HepG2 (cell line): ENCODE data around the gene AGAP1. TPM values are rescaled to one million over a fixed set of nuclear protein-coding genes. Genes with fewer than 3 reads are reported as not detected.

Source experiments
- ATM ChIP-seq: fragments of 450-650 bp; IDR thresholded peaks from 2 replicates; pipeline ENCODE4 v1.7.1; 2017; ENCODE audit warnings: mild to moderate bottlenecking, borderline replicate concordance
- CBFB ChIP-seq: sonication (generic); formaldehyde crosslinking; IDR thresholded peaks from 2 replicates; pipeline ENCODE4 v1.4.0; 2020; ENCODE audit warnings: missing genetic modification reagents
- CEBPZ ChIP-seq: IDR thresholded peaks from 2 replicates; pipeline ENCODE4 v1.6.1; 2012; ENCODE audit warnings: low read length, improper control_type of control experiment
- FIP1L1 ChIP-seq: fragments of 200-400 bp; formaldehyde crosslinking; IDR thresholded peaks from 2 replicates; pipeline ENCODE4 v1.6.1; 2018; ENCODE audit warnings: low read depth, mild to moderate bottlenecking, low read length, moderate library complexity, borderline replicate concordance; ENCODE audit not compliant: insufficient read depth
- HDAC1 ChIP-seq: sonication (generic); formaldehyde crosslinking; IDR thresholded peaks from 2 replicates; pipeline ENCODE4 v1.5.1; 2020; ENCODE audit warnings: mild to moderate bottlenecking, missing genetic modification reagents
- HIC2 ChIP-seq: sonication (generic); formaldehyde crosslinking; IDR thresholded peaks from 2 replicates; pipeline ENCODE4 v1.9.0; 2022; ENCODE audit warnings: low read depth, missing genetic modification reagents
- NFKB2 ChIP-seq: sonication (generic); formaldehyde crosslinking; IDR thresholded peaks from 2 replicates; pipeline ENCODE4 v1.4.0; 2020; ENCODE audit warnings: missing genetic modification reagents, borderline replicate concordance
- NR2F1 ChIP-seq, 2 experiments: fragments of 450-650 bp in 1 of 2; formaldehyde crosslinking in 1 of 2; IDR thresholded peaks; 2 replicates each; pipeline versions ENCODE4 v1.5.0 to v1.6.1; 2016 to 2020; ENCODE audit warnings: mild to moderate bottlenecking in 1 of 2, missing compliant biosample characterization in 1 of 2, missing genetic modification reagents in 1 of 2, moderate library complexity in 1 of 2
- ONECUT2 ChIP-seq: sonication (generic); formaldehyde crosslinking; IDR thresholded peaks from 2 replicates; pipeline ENCODE4 v1.4.0; 2020; ENCODE audit warnings: missing genetic modification reagents
- PHF20 ChIP-seq: sonication (generic); formaldehyde crosslinking; IDR thresholded peaks from 2 replicates; pipeline ENCODE4 v1.5.0; 2020; ENCODE audit warnings: mild to moderate bottlenecking, missing genetic modification reagents
- SRSF1 ChIP-seq: fragments of 200-400 bp; formaldehyde crosslinking; optimal IDR thresholded peaks from 2 replicates; pipeline ENCODE3; 2017; ENCODE audit warnings: mild to moderate bottlenecking, low read depth, low read length, moderate library complexity
- TMF1 ChIP-seq: sonication (generic); formaldehyde crosslinking; IDR thresholded peaks from 2 replicates; pipeline ENCODE4 v1.8.1; 2022; ENCODE audit warnings: low read depth, missing genetic modification reagents
- TSC22D2 ChIP-seq: sonication (generic); formaldehyde crosslinking; IDR thresholded peaks from 2 replicates; pipeline ENCODE4 v1.5.1; 2020; ENCODE audit warnings: missing genetic modification reagents, mild to moderate bottlenecking, borderline replicate concordance
- U2AF1 ChIP-seq: fragments of 200-400 bp; formaldehyde crosslinking; optimal IDR thresholded peaks from 2 replicates; pipeline ENCODE3; 2017; ENCODE audit warnings: mild to moderate bottlenecking, low read depth, low read length
- ZBTB8A ChIP-seq: sonication (generic); formaldehyde crosslinking; IDR thresholded peaks from 2 replicates; pipeline ENCODE4 v1.4.0; 2020; ENCODE audit warnings: mild to moderate bottlenecking, low read depth, missing genetic modification reagents, borderline replicate concordance
- ZFP90 ChIP-seq: sonication (generic); formaldehyde crosslinking; IDR thresholded peaks from 2 replicates; pipeline ENCODE4 v1.8.0; 2022; ENCODE audit warnings: missing genetic modification reagents, mild to moderate bottlenecking, inconsistent platforms, borderline replicate concordance
- ZNF383 ChIP-seq: sonication (generic); formaldehyde crosslinking; IDR thresholded peaks from 2 replicates; pipeline ENCODE4 v1.4.0; 2020; ENCODE audit warnings: missing genetic modification reagents, mild to moderate bottlenecking, borderline replicate concordance
- ZNF614 ChIP-seq: IDR thresholded peaks from 2 replicates; pipeline ENCODE4 v1.6.1; 2018; ENCODE audit warnings: missing biosample characterization, missing genetic modification reagents, inconsistent platforms, borderline replicate concordance
- ZNF619 ChIP-seq: sonication (generic); formaldehyde crosslinking; IDR thresholded peaks from 2 replicates; pipeline ENCODE4 v1.4.0; 2020; ENCODE audit warnings: mild to moderate bottlenecking, missing genetic modification reagents
- ZNF691 ChIP-seq: sonication (generic); formaldehyde crosslinking; IDR thresholded peaks from 2 replicates; pipeline ENCODE4 v1.4.0; 2020; ENCODE audit warnings: missing genetic modification reagents, low read depth, mild to moderate bottlenecking, borderline replicate concordance
- ZNF713 ChIP-seq: sonication (generic); formaldehyde crosslinking; IDR thresholded peaks from 2 replicates; pipeline ENCODE4 v1.4.0; 2020; ENCODE audit warnings: mild to moderate bottlenecking, missing genetic modification reagents
- ZNF766 ChIP-seq: sonication (generic); formaldehyde crosslinking; IDR thresholded peaks from 2 replicates; pipeline ENCODE4 v1.5.0; 2020; ENCODE audit warnings: missing genetic modification reagents, borderline replicate concordance
- polyA plus RNA-seq, 8 experiments: library from polyadenylated mRNA; depleted of rRNA in 3 of 8; stranded (reverse) in 7 of 8; unstranded in 1 of 8; fragments of >200 nt; fragmentation: Illumina TruSeq in 4 of 8; extraction: Trizol in 4 of 8; gene quantifications; 2 replicates each; pipeline versions ENCODE4 v1.2.1 to v1.2.3, GENCODE V29; 2011 to 2016; ENCODE audit warnings: low read depth in 4 of 8, missing spikeins in 1 of 8, mixed read lengths in 1 of 8; ENCODE audit not compliant: insufficient read depth in 1 of 8
- total RNA-seq, 5 experiments: library from RNA; depleted of rRNA; stranded (reverse); fragments of >200 nt; fragmentation: Illumina TruSeq; extraction: Trizol; gene quantifications; 2 replicates each; pipeline ENCODE4 v1.2.3, GENCODE V29; 2016; ENCODE audit warnings: low read depth in 1 of 5

AGAP1 gene
- total and polyA plus RNA-seq, 2 of the 13 experiments (the other 11 are each of a cell fraction or from before 2014, with no cell fraction given): 21.2 to 32.7 TPM

- no peak for TF ChIP-seq ZFP90
- TF ChIP-seq U2AF1: no peak
- no peak for TF ChIP-seq NR2F1 (CRISPR knock-in tag; IDR thresholded peaks at IDR 0.05)
- TF ChIP-seq PHF20 (CRISPR knock-in tag): no peak
- peak; percentile 58; the same call in 1 of the 2 replicates for TF ChIP-seq ZNF614 (CRISPR knock-in tag)
- no peak for TF ChIP-seq ZNF713 (CRISPR knock-in tag)
- TF ChIP-seq HIC2 (CRISPR knock-in tag): peak; percentile 91
- 0 out of 2 replicates have a peak, but pooled peaks have one; percentile 45 for TF ChIP-seq ZNF619 (CRISPR knock-in tag)
- no peak for TF ChIP-seq FIP1L1
- TF ChIP-seq NFKB2 (CRISPR knock-in tag): 0 out of 2 replicates have a peak, but pooled peaks have one; percentile 22
- no peak for TF ChIP-seq ZBTB8A (CRISPR knock-in tag)
- TF ChIP-seq TMF1 (CRISPR knock-in tag): no peak
- TF ChIP-seq SRSF1: no peak
- TF ChIP-seq ZNF691 (CRISPR knock-in tag): 0 out of 2 replicates have a peak, but pooled peaks have one; percentile 44
- TF ChIP-seq ZNF766: 0 out of 2 replicates have a peak, but pooled peaks have one; percentile 55
- no peak for TF ChIP-seq CEBPZ
- no peak for TF ChIP-seq ZNF383 (CRISPR knock-in tag)
- no peak for TF ChIP-seq TSC22D2 (CRISPR knock-in tag)
- TF ChIP-seq CBFB (CRISPR knock-in tag): no peak
- TF ChIP-seq ATM: no peak
- TF ChIP-seq ONECUT2 (CRISPR knock-in tag): no peak
- TF ChIP-seq HDAC1 (CRISPR knock-in tag): peak; percentile 71
Measured at GRCh38 chr2:236105955-236106607, 612.2 kb downstream of the AGAP1 start (continued).
